ENCODE data around the gene DNAJB12.
"Not testable (repeated sequence)": the region's sequence is repeated elsewhere in the genome, so short reads cannot be mapped to it uniquely, and the experiment has no call there.

The DNAJB12 gene

DNA sequence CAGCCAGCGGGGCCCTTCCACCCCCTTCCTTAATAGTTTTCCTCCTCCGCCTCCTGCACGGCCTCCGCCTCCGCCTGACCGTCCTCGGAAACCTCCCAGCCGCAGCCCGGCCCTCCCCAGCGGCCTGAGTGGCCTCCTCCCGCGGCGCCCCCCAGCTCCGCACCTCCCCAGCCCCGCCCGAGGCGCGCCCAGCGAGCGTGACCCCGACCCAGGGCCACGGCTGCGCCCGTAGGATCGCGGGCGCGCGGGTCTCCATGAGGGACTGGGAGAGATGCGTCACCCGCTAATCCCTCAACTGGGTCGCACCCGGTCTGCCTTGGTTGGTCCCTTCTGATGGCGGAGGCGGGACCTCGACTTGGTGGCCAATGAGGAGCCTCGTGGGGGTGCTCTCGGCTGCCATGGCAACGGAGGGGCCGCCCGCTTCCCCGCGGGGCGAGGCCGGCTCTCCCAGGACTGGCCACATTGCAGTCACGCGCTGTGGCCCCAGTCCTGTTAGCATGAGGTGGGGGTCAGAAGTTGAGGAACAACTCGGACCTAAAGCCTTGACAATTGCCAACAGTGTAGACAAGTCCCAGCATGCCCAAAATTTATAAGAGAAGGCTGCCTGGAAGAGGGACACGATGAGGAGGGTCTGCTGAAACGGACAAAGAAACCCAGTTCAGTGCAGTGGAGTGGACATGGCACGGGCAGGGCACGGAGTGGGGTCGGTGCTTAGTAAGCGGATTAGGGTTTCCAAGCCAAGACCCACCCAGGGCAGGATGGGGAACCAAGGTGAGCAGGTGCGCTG lies 56.7 kb downstream of the DNAJB12 start:
- peak; percentile 99 for DNase-seq (ENCODE audit: low read depth in 2 of 2)
- no peak for TF ChIP-seq CTCF (IDR thresholded peaks at IDR 0.05; ENCODE audit: low read depth, low read length)
- peak overlapping the region; percentile 49 to 56 for H3K4me3 ChIP-seq (replicated peaks in 1 of 2; ENCODE audit: low read depth in 2 of 2, low read length in 2 of 2)

DNA sequence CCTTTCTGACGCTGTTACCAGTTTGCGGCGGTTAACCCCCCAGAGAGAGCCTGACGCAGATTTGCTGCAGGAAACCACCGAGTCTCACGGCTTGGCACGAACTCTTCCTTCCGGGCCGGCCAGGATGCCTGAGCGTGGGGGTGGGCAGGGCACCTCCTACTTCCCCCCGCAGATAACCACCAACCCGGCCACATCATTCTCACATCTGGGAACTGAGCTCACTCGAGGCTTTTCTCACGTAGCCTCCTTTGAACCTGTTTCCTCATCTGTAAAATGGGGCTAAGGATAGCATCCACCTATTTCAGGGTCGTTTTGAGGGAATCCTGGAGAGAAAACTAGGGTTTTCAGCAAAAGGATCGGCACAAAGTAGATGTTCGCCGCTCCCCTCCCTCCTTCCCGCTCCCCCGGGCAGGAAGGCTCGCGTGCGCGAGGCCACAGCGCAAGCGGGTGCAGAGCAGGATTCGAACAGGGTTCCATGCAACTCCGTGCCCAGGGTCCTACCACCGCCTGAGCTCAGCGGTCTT lies 57.4 kb downstream of the DNAJB12 start:
- no peak for TF ChIP-seq CTCF (IDR thresholded peaks at IDR 0.05; ENCODE audit: low read depth, low read length)
- peak; percentile 99 for DNase-seq (ENCODE audit: low read depth in 2 of 2)
- H3K4me3 ChIP-seq (replicated peaks in 1 of 2; ENCODE audit: low read depth in 2 of 2, low read length in 2 of 2), result peak overlapping the region; percentile 49 to 56

GRCh38 chr10:72296829-72297280 lies 57.9 kb downstream of the DNAJB12 start:
- peak overlapping the region in 1 of 2 donors; percentile 56 for H3K4me3 ChIP-seq (replicated peaks in 1 of 2; ENCODE audit: low read depth in 2 of 2, low read length in 2 of 2)
- DNase-seq (ENCODE audit: low read depth in 2 of 2), result not testable (repeated sequence)

DNA sequence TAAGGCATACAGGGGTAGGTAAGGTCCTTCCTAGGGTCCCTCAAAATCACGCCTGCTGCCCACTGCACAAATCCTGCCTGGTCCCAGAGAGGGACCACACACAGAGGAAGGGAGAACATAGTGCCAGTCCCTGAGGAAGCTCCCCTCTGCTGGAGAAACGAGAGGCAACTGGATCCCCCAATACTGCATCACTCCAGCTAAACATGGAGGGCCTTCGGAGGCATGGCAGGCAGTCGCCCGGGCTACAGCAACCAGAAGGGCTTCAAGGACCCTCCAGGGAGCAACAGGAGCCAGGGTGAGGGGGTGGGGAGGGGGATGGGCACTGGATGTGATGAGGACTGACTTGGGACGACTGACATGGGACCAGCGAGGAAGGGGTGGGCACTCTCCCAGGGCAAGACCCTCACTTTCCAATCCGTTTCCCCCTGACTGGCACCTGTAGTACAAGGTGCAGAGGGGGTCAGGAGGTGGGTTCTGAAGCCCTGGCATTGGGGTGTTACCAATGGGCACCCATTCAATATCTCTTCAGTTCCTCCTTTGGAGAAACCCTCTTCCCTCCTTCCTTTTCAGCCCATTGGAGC lies 59.3 kb downstream of the DNAJB12 start:
- no peak overlapping the region for H3K4me3 ChIP-seq (replicated peaks in 1 of 2; ENCODE audit: low read depth in 2 of 2, low read length in 2 of 2)
- no peak for DNase-seq (ENCODE audit: low read depth in 2 of 2)
- no peak for TF ChIP-seq CTCF (IDR thresholded peaks at IDR 0.05; ENCODE audit: low read depth, low read length)

DNA sequence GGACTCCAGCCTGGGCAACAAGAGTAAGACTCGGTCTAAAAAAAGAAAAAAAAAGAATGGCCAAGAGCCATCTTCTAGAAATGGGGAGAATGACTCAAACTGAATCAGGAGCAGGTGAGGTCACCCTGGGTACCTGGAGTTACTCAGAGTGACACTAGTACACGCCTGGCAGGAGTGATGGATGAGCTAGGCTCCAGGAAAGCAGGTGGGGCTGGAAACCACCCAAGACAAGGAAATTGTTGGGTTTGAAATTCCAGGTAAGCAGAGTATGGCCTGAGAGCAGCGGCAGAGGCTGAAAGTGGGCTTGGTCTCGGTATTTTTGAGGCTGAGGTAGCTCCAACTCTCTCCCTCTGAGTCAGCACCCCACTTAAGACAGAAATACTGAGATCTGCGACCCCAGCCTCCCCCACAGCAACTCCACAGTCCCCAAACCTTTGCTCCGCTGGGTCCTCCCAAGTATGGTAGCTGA lies 62.5 kb downstream of the DNAJB12 start:
- no peak overlapping the region for H3K4me3 ChIP-seq (replicated peaks in 1 of 2; ENCODE audit: low read depth in 2 of 2, low read length in 2 of 2)
- no peak for TF ChIP-seq CTCF (IDR thresholded peaks at IDR 0.05; ENCODE audit: low read depth, low read length)
- peak in 1 of 2 donors; percentile 49 for DNase-seq (ENCODE audit: low read depth in 2 of 2)

DNA sequence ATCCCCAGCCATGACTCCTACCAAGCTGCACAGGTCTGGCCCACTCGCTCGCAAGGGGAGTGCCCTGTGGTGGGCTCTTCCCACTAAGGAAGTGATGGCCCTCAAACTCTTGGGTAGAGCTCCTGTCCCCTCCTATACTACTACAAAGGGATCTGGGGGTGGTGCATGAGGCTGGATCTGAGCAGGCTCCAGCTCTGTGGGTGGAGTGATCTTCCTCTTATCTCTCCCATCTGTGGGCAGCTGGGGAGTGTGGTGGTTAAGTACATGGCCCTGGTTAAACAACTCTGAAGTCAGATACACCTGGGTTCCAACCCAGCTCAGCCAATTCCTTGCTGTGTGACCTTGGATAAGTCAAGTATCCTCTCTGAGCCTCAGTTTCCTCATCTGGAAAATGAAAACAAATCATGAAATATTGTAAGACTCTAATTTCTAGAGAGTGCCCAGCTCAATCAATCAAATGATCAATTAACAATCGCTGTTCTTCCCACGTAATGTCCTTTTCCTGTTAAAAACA lies 63.6 kb downstream of the DNAJB12 start:
- TF ChIP-seq CTCF (IDR thresholded peaks at IDR 0.05; ENCODE audit: low read depth, low read length), result no peak
- DNase-seq (ENCODE audit: low read depth in 2 of 2), result no peak
- no peak overlapping the region for H3K4me3 ChIP-seq (replicated peaks in 1 of 2; ENCODE audit: low read depth in 2 of 2, low read length in 2 of 2)

- no peak for DNase-seq (ENCODE audit: low read depth in 2 of 2)
- TF ChIP-seq CTCF (IDR thresholded peaks at IDR 0.05; ENCODE audit: low read depth, low read length), result no peak
- H3K4me3 ChIP-seq (replicated peaks in 1 of 2; ENCODE audit: low read depth in 2 of 2, low read length in 2 of 2), result no peak overlapping the region
These were observed 68.7 kb downstream of the DNAJB12 start for GRCh38 chr10:72285972-72286521.
